IPS DF 6.9 (cell line): ENCODE measurements around the gene DAND5.
"Not testable (repeated sequence)": the region's sequence is repeated elsewhere in the genome, so short reads cannot be mapped to it uniquely, and the experiment has no call there.

Experiments
- DNase-seq: peaks from one replicate; pipeline ENCODE4 v3.0.0-alpha.2; 2013; ENCODE audit warnings: low read depth, low spot score
- H3K27ac ChIP-seq: one replicate; pipeline ENCODE4 v1.5.1; 2013; ENCODE audit warnings: low read length, control low read depth
- H3K27me3 ChIP-seq: 2 replicates; pipeline ENCODE4 v1.6.1; 2013; ENCODE audit warnings: mild to moderate bottlenecking, low read length; ENCODE audit not compliant: control insufficient read depth, insufficient read depth
- H3K36me3 ChIP-seq: 2 replicates; pipeline ENCODE4 v1.6.1; 2013; ENCODE audit warnings: low read length; ENCODE audit not compliant: control insufficient read depth, insufficient read depth
- H3K4me1 ChIP-seq: 2 replicates; pipeline ENCODE4 v1.6.1; 2013; ENCODE audit warnings: low read length; ENCODE audit not compliant: control insufficient read depth, insufficient read depth
- H3K4me3 ChIP-seq: 2 replicates; pipeline ENCODE4 v1.5.1; 2013; ENCODE audit warnings: mild to moderate bottlenecking, low read length
- H3K9me3 ChIP-seq: 2 replicates; pipeline ENCODE4 v1.6.1; 2013; ENCODE audit warnings: low read length, inconsistent platforms; ENCODE audit not compliant: control insufficient read depth, insufficient read depth
- whole genome bisulfite sequencing: extraction: QIAGEN DNeasy Blood & Tissue Kit; methylation state at CpG from one replicate; pipeline ENCODE4 v1.1.7; 2013; ENCODE audit warnings: mixed read lengths, missing lambda C conversion rate; ENCODE audit not compliant: insufficient read length, insufficient coverage; 5-methylcytosine and 5-hydroxymethylcytosine counted together

DAND5 gene

DNA sequence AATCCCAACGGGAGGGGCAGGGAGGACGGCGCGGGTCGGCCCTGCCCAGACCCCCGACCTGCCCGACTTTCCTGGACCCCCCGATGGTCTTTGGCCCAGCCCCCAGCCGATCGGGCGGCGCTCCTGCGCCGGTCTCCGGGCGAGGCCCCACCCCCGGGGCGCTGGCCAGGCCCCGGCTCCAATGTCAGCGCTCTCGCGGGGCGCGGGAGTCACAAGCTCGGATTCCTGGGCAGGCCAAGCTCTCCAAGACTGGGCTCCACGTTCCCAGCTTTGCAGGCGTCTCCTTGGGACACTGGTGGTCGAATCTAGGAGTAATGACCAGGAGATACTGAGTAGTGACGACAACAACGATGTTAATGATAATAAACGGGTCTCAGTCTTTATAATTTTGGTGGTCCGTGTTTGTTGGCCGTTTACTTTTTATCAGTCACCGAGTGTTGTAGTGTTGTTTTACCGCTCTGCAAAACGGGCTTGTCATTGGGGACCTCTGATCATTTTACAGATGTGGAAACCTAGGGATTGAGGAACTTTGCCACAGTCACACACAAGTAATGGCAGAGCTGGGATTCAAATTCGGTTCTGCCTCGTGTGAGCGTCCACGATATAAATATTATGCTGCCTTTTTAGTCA, 23.2 kb upstream of the DAND5 start:
- no peak for DNase-seq
- Histone ChIP-seq H3K4me3 (peak overlapping the region; percentile 79; the same call in 1 of the 2 replicates), H3K9me3 (no peaks in the 10 kb centered on the region), H3K27ac (no peak overlapping the region), H3K4me1 (no peaks in the 10 kb centered on the region), H3K36me3 (peaks cover 41% of the 10 kb centered on the region), H3K27me3 (no peaks in the 10 kb centered on the region)
- WGBS = no CpG with 5 or more reads among the region's 40 CpGs

DNA sequence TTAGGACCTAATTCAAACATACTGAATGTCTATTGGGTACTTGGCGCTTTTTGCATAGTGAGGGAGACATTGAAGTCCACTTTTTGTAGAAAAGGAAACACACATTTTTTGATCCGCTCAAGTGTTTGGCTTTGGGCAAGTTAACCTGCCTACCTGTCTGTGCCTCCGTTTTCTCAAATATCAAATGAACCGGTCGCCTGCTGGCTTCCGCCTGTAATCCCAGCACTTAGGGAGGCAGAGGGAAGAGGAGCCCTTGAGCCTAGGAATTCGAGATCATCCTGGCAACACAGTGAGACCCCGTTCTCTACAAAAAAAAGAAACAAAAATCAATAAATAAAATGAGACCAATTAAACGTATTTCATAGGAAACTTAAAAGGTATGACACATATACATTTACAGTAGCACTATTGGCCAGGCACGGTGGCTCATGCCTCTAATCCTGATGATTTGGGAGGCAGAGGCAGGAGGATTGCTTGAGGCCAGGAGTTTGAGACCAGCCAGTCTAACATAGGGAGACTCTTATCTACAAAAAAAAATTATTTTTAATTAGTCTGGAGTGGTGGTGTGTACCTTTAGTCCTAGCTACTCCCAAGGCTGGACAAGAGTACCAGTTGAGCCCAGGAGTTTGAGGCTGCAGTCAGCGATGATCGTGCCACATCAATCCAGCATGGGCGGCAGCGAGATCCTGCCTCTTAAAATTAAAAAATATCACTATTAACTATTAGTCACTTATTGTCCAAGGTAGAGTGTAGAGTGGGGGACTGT, 22.5 kb upstream of the DAND5 start:
- no CpG with 5 or more reads among the region's 14 CpGs for WGBS
- H3K4me1 ChIP-seq = no peaks in the 10 kb centered on the region

DNA sequence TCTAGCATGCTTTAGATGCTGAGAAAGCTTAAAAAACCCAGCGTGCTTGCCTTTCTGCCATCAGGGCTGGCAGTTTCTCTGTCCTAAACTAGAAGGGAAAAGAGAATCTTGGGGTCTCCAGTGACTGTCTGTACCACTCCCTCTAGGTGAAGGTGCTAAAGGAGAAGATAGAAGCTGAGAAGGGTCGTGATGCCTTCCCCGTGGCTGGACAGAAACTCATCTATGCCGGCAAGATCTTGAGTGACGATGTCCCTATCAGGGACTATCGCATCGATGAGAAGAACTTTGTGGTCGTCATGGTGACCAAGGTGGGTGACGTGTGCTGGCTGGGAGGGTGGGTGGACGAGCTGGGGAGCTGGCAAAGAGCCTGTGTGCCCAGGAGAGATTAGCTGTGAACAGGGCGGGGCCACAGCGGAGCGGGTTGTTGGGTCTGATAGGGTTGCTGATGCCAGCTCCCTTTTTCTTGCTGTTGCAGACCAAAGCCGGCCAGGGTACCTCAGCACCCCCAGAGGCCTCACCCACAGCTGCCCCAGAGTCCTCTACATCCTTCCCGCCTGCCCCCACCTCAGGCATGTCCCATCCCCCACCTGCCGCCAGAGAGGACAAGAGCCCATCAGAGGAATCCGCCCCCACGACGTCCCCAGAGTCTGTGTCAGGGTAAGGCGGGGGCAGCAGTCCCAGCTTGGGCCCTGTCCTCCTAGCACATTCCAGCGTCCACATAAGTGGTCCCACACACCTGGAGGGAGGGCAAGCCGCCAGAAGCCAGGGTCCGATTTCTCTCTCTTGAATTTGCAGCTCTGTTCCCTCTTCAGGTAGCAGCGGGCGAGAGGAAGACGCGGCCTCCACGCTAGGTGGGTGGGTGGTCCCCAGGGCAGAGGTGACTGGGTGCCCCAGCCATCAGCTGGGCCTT, 21.4 kb upstream of the DAND5 start:
- no peaks in the 10 kb centered on the region for H3K9me3 ChIP-seq
- H3K27me3 ChIP-seq = no peaks in the 10 kb centered on the region
- WGBS = no CpG with 5 or more reads among the region's 28 CpGs
- no peak overlapping the region for H3K4me3 ChIP-seq
- peaks cover 37% of the 10 kb centered on the region for H3K36me3 ChIP-seq
- no peak for DNase-seq
- H3K27ac ChIP-seq = no peak overlapping the region
- H3K4me1 ChIP-seq = no peaks in the 10 kb centered on the region

More for the DNA sequence above, 22.5 kb upstream of the DAND5 start:
- peak overlapping the region; percentile 79; the same call in 1 of the 2 replicates for H3K4me3 ChIP-seq
- H3K27ac ChIP-seq = no peak overlapping the region
- H3K27me3 ChIP-seq = no peaks in the 10 kb centered on the region
- no peaks in the 10 kb centered on the region for H3K9me3 ChIP-seq
- H3K36me3 ChIP-seq = peaks cover 38% of the 10 kb centered on the region
- DNase-seq = no peak

DNA sequence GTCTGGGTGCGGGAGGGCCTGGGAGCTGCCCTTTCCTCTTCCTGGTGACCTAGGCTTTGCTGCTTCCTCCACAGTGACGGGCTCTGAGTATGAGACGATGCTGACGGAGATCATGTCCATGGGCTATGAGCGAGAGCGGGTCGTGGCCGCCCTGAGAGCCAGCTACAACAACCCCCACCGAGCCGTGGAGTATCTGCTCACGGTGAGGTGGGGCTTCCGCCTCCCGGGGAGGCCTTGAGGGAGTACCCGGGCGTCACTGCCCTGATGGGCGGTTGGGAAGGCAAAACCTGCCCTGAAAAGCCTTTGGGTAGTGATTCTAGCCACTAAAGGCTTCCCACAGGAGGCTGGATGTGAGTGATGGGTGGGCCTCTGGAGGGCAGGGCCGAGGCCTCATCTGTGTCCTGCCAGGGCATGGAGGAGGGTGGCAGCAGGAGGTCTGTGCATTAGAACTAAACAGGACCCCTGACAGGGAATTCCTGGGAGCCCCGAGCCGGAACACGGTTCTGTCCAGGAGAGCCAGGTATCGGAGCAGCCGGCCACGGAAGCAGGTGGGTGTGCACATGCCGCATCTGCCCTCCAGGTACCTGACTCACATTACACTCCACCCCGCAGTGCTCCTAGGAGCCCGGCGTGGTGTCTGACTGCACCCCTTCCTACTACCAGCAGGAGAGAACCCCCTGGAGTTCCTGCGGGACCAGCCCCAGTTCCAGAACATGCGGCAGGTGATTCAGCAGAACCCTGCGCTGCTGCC, 20.6 kb upstream of the DAND5 start:
- no peak overlapping the region for H3K27ac ChIP-seq

DNA sequence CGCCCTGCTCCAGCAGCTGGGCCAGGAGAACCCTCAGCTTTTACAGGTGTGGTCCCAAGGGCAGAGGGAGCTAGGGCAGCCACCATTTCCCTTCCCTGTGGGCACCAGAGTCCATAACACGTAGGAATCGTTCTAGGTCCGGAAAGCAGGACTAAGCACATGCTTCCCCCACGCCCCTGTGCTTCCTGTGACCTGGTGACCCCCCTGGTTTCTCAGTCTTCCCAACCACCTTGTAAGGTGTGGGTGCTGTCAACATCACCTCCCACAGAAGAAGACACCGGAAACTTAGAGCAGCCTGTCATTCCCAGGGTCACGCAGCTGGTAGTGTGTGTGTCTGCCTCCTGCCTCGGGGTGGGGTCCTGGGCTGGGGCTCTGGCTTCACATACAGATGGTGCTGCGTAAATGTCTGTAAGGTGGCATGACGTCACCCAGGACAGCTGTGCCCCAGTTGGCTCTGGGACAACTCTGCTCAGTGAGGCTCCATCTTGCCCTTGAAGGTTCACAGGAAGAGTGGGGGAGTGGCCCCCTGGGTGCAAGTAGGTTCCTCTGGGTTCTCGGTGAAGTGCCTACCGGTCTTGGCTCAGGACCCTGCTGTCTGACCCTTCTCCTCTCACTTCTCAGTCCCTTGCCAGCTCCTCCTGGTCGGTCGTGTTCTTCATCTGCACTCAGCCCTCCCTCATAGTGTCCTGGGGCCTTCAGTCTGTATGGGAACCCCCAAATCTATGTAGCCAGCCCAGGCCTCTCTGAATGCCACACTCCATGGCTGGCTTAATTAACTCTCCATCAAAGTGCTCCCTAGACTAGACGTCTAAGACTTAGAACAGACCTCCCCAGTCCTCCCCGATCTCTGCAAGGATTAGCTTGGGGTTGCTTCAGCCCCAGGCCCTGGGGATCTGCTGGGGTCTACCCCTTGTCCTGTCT, 19.8 kb upstream of the DAND5 start:
- WGBS = no CpG with 5 or more reads among the region's 16 CpGs
- Histone ChIP-seq H3K4me3 (no peak overlapping the region), H3K4me1 (no peaks in the 10 kb centered on the region), H3K36me3 (peaks cover 40% of the 10 kb centered on the region), H3K9me3 (no peaks in the 10 kb centered on the region), H3K27me3 (no peaks in the 10 kb centered on the region), H3K27ac (no peak overlapping the region)
- no peak for DNase-seq

More for the DNA sequence above, 20.6 kb upstream of the DAND5 start:
- H3K36me3 ChIP-seq = peaks cover 35% of the 10 kb centered on the region
- no peak overlapping the region for H3K4me3 ChIP-seq
- H3K27me3 ChIP-seq = no peaks in the 10 kb centered on the region
- no peaks in the 10 kb centered on the region for H3K9me3 ChIP-seq
- WGBS = no CpG with 5 or more reads among the region's 30 CpGs
- H3K4me1 ChIP-seq = no peaks in the 10 kb centered on the region
- DNase-seq = no peak

DNA sequence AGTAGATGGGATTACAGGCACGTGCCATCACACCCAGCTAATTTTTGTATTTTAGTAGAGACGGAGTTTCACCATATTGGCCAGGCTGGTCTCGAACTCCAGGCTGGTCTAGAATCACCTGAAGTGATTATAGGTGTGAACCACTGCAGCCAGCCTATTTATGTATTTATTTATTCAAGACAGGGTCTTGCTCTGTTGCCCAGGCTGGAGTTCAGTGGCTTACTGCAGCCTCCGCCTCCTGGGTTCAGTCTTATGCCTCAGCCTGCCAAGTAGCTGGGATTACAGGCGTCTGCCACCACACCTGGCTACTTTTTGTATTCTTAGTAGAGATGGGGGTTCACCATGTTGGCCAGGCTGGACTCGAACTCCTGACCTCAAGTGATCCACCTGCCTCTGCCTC, 17.3 kb upstream of the DAND5 start:
- DNase-seq, H3K4me1 ChIP-seq, H3K4me3 ChIP-seq, H3K9me3 ChIP-seq, H3K27me3 ChIP-seq, H3K27ac ChIP-seq: not testable (repeated sequence)
- peaks cover 39% of the 10 kb centered on the region for H3K36me3 ChIP-seq
- no CpG with 5 or more reads among the region's 6 CpGs for WGBS

DNA sequence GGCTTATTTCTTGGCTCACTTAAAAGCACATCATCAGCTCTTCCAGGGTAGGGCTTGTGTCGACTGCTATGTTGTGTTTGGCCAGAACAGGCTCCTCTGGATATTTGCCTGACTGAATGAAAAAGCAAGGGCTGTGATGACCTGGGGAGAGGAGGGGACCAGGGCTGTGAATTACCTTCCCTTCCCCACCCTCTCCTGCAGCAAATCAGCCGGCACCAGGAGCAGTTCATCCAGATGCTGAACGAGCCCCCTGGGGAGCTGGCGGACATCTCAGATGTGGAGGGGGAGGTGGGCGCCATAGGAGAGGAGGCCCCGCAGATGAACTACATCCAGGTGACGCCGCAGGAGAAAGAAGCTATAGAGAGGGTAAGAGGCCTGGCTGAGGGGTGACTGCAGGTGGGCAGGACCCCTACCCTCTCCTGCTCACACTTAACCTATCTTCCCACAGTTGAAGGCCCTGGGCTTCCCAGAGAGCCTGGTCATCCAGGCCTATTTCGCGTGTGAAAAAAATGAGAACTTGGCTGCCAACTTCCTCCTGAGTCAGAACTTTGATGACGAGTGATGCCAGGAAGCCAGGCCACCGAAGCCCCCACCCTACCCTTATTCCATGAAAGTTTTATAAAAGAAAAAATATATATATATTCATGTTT, 16.8 kb upstream of the DAND5 start:
- Histone ChIP-seq H3K36me3 (peaks cover 39% of the 10 kb centered on the region), H3K27ac (no peak overlapping the region), H3K4me3 (no peak overlapping the region), H3K4me1 (0 out of 2 replicates have a peak, but pooled peaks cover 2% of the 10 kb centered on the region), H3K9me3 (no peaks in the 10 kb centered on the region), H3K27me3 (no peaks in the 10 kb centered on the region)
- WGBS = no CpG with 5 or more reads among the region's 12 CpGs
- no peak for DNase-seq

DNA sequence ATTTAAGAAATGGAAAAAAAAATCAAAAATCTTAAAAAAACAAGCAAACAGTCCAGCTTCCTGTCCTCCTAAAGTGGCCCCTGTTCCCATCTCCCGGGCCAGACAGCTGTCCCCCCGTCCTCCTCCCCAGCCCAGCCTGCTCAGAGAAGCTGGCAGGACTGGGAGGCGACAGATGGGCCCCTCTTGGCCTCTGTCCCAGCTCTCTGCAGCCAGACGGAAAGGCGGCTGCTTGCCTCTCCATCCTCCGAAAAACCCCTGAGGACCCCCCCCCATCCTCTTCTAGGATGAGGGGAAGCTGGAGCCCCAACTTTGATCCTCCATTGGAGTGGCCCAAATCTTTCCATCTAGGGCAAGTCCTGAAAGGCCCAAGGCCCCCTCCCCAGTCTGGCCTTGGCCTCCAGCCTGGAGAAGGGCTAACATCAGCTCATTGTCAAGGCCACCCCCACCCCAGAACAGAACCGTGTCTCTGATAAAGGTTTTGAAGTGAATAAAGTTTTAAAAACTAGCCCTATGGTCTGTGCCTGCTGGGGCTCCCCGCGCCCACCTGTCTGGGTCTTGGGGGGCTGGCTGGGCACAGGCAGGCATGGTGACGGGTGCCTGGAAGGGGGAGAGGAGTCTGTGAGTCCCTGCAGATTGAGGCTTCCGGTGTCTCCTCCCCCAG, 16.1 kb upstream of the DAND5 start:
- WGBS = no CpG with 5 or more reads among the region's 11 CpGs
- no peak for DNase-seq
- Histone ChIP-seq H3K4me1 (0 out of 2 replicates have a peak, but pooled peaks cover 2% of the 10 kb centered on the region), H3K9me3 (no peaks in the 10 kb centered on the region), H3K27ac (no peak overlapping the region), H3K27me3 (no peaks in the 10 kb centered on the region), H3K4me3 (no peak overlapping the region), H3K36me3 (peaks cover 33% of the 10 kb centered on the region)
